Endothelial cell of umbilical vein (primary cell): ENCODE data around the gene PXMP2. TPM values are rescaled to one million over a fixed set of nuclear protein-coding genes. Genes with fewer than 3 reads are reported as not detected.

Experiments
- BruUV-seq: library from RNA; stranded (reverse); fragments of 400-500 nt; replicated peaks from 2 replicates; lab custom pipeline; 2021; lab: Mats Ljungman, UMichigan
- CTCF ChIA-PET: fragments of 300-600, 350-600 bp; sonication (Branson Sonifier 250); formaldehyde crosslinking; loops from one replicate; lab custom pipeline; 2021; ENCODE audit warnings: antibody characterized with exemption, inconsistent platforms; lab: Charles Lee
- POLR2A ChIA-PET: fragments of 300-600, 350-600 bp; sonication (Branson Sonifier 250); formaldehyde crosslinking; loops from one replicate; lab custom pipeline; 2021; ENCODE audit warnings: antibody characterized with exemption, inconsistent platforms; lab: Charles Lee
- DNase-seq: peaks from one replicate; pipeline ENCODE4 v3.0.0-alpha.2; 2011; ENCODE audit warnings: low read depth, low spot score
- FAIRE-seq: peaks from 2 replicates; lab custom pipeline; 2011; peaks lifted over from hg19 to GRCh38; lab: Jason Lieb, UNC
- H2AFZ ChIP-seq: 2 replicates; pipeline ENCODE4 v1.6.0; 2012; ENCODE audit warnings: low read depth, low read length, control low read depth, inconsistent platforms
- H3K27ac ChIP-seq: 2 replicates; pipeline ENCODE4 v1.5.1; 2011; ENCODE audit warnings: low read depth, mild to moderate bottlenecking, control low read depth, low read length, moderate library complexity; ENCODE audit not compliant: insufficient read depth
- H3K27me3 ChIP-seq, 2 experiments: 2 replicates each; pipeline versions ENCODE4 v1.6.0 to v1.6.1; 2011; ENCODE audit warnings: low read length in 2 of 2, mixed read lengths in 1 of 2; ENCODE audit not compliant: control insufficient read depth in 2 of 2, insufficient read depth in 2 of 2
- H3K36me3 ChIP-seq, 2 experiments: 2 replicates in 1 of 2; 3 replicates in 1 of 2; pipeline ENCODE4 v1.5.1; 2011; ENCODE audit warnings: low read length in 2 of 2, mild to moderate bottlenecking in 1 of 2, moderate library complexity in 1 of 2; ENCODE audit not compliant: control insufficient read depth in 2 of 2, insufficient read depth in 2 of 2; ENCODE audit errors: extremely low read depth in 1 of 2
- H3K4me1 ChIP-seq: 3 replicates; pipeline ENCODE4 v1.5.1; 2011; ENCODE audit warnings: mild to moderate bottlenecking, low read length; ENCODE audit not compliant: control insufficient read depth, insufficient read depth; ENCODE audit errors: extremely low read depth
- H3K4me2 ChIP-seq: 2 replicates; pipeline ENCODE4 v1.6.1; 2011; ENCODE audit warnings: low read length, control low read depth, mixed read lengths; ENCODE audit not compliant: insufficient read depth
- H3K4me3 ChIP-seq, 3 experiments: fragments of 200-600 bp in 1 of 3; sonication (generic), shearing (Covaris generic) in 1 of 3; replicated peaks in 1 of 3; 2 replicates each; pipeline ENCODE4 v1.5.1; 2011 to 2016; ENCODE audit warnings: control low read depth in 3 of 3, low read length in 3 of 3, mild to moderate bottlenecking in 2 of 3, inconsistent platforms in 1 of 3, low read depth in 1 of 3, moderate library complexity in 1 of 3; ENCODE audit not compliant: insufficient read depth in 1 of 3
- H3K79me2 ChIP-seq: 2 replicates; pipeline ENCODE4 v1.6.0; 2012; ENCODE audit warnings: low read length, inconsistent platforms; ENCODE audit not compliant: control insufficient read depth, insufficient read depth
- H3K9ac ChIP-seq: replicated peaks from 2 replicates; pipeline ENCODE3; 2011; ENCODE audit warnings: low read length, control low read depth; ENCODE audit not compliant: insufficient read depth; ENCODE audit errors: extremely low read depth
- H3K9me1 ChIP-seq: replicated peaks from 3 replicates; pipeline ENCODE4 v1.6.0; 2011; ENCODE audit warnings: mild to moderate bottlenecking, low read length; ENCODE audit not compliant: control insufficient read depth, insufficient read depth; ENCODE audit errors: extremely low read depth
- H3K9me3 ChIP-seq: replicated peaks from 2 replicates; pipeline ENCODE4 v1.5.1; 2012; ENCODE audit warnings: low read length, inconsistent platforms; ENCODE audit not compliant: control insufficient read depth, insufficient read depth
- H4K20me1 ChIP-seq: replicated peaks from 2 replicates; pipeline ENCODE3; 2011; ENCODE audit warnings: mild to moderate bottlenecking, low read length; ENCODE audit not compliant: control insufficient read depth, insufficient read depth; ENCODE audit errors: extremely low read depth
- CTCF ChIP-seq, 2 donors: IDR thresholded peaks; 1 replicate in 1 of 2; 2 replicates in 1 of 2; pipeline ENCODE4 v1.5.1; 2011; ENCODE audit warnings: low read length in 2 of 2, mild to moderate bottlenecking in 2 of 2, moderate library complexity in 2 of 2, control low read depth in 1 of 2, inconsistent platforms in 1 of 2, low read depth in 1 of 2; ENCODE audit not compliant: insufficient read depth in 1 of 2; ENCODE audit errors: extremely low read depth in 1 of 2
- EZH2 ChIP-seq: IDR thresholded peaks from 2 replicates; pipeline ENCODE4 v1.6.1; 2012; ENCODE audit warnings: borderline replicate concordance, low read depth, mild to moderate bottlenecking, moderate library complexity, low read length, inconsistent platforms; ENCODE audit not compliant: severe bottlenecking
- FOS ChIP-seq: IDR thresholded peaks from 2 replicates; pipeline ENCODE4 v1.6.1; 2011; ENCODE audit warnings: mild to moderate bottlenecking, low read length, moderate library complexity, borderline replicate concordance; ENCODE audit not compliant: insufficient read depth
- JUN ChIP-seq: IDR thresholded peaks from 2 replicates; pipeline ENCODE4 v1.6.1; 2011; ENCODE audit warnings: borderline replicate concordance, low read depth; ENCODE audit not compliant: insufficient read length, insufficient read depth
- MAX ChIP-seq: IDR thresholded peaks from 2 replicates; pipeline ENCODE4 v1.6.1; 2011; ENCODE audit not compliant: insufficient read depth, insufficient read length
- MYC ChIP-seq: IDR thresholded peaks from one replicate; pipeline ENCODE4 v1.6.1; 2011; ENCODE audit warnings: mild to moderate bottlenecking, low read depth, low read length
- POLR2A ChIP-seq: IDR thresholded peaks from 2 replicates; pipeline ENCODE4 v1.6.1; 2012; ENCODE audit warnings: low read depth, mild to moderate bottlenecking, control low read depth, low read length
- POLR2AphosphoS5 ChIP-seq: IDR thresholded peaks from 2 replicates; pipeline ENCODE4 v1.6.1; 2012; ENCODE audit warnings: low read depth, mild to moderate bottlenecking, control low read depth, low read length, moderate library complexity; ENCODE audit not compliant: insufficient read depth
- dilution Hi-C: fragments of 300-500 bp; cut with MboI; formaldehyde crosslinking; loops from one replicate; pipeline ENCODE4 v1.15.0; 2019; ENCODE audit warnings: low sequenced_read_pairs; ENCODE audit not compliant: extremely low pct_ligation_motif_present
- intact Hi-C: fragments of 100-400 bp; cut with micrococcal nuclease; formaldehyde crosslinking; loops from one replicate; pipeline ENCODE4 v1.10.0; 2022
- polyA plus RNA-seq, 4 experiments: library from polyadenylated mRNA; depleted of rRNA in 3 of 4; stranded (reverse) in 3 of 4; unstranded in 1 of 4; fragments of >200 nt; gene quantifications; 2 replicates each; pipeline versions ENCODE4 v1.2.1 to v1.2.3, GENCODE V29; 2011 to 2012; ENCODE audit warnings: missing spikeins in 1 of 4
- total RNA-seq: library from RNA; stranded (reverse); gene quantifications from 2 replicates; pipeline ENCODE4 v1.2.3, GENCODE V29; 2021

The PXMP2 gene
- total and polyA plus RNA-seq, 2 donors (not counting 3 experiments of a cell fraction or from before 2014, with no cell fraction given), result 24.0 to 31.5 TPM

- Histone ChIP-seq H3K27ac (no peak overlapping the region), H3K9me3 (no peaks in the 10 kb centered on the region), H3K9ac (no peak overlapping the region), H2AFZ (no peak overlapping the region), H3K4me1 (no peaks in the 10 kb centered on the region), H3K4me3 (no peak overlapping the region), H3K27me3 (no peaks in the 10 kb centered on the region), H4K20me1 (no peaks in the 10 kb centered on the region), H3K9me1 (no peaks in the 10 kb centered on the region), H3K4me2 (no peak overlapping the region), H3K36me3 (peaks cover 7 to 39% of the 10 kb centered on the region in 2 experiments), H3K79me2 (peaks cover 28% of the 10 kb centered on the region)
- TF ChIP-seq MAX, result no peak
- TF ChIP-seq MYC, result no peak
- no peak for TF ChIP-seq POLR2AphosphoS5
- TF ChIP-seq CTCF (IDR thresholded peaks at IDR 0.05; ENCODE audit: extremely low read depth in 1 of 2, insufficient read depth in 1 of 2, low read depth in 1 of 2, low read length in 2 of 2), result no peak
- no peak for TF ChIP-seq POLR2A
- TF ChIP-seq JUN, result no peak
- no peak for TF ChIP-seq EZH2
- TF ChIP-seq FOS, result no peak
- FAIRE-seq (no peak), DNase-seq (no peak)
- CTCF ChIA-PET, result interaction anchor here (0.6 kb wide), 1 partner anchor 881 kb away, joined by 3 read pairs; no protein-coding TSS in a partner anchor
- intact Hi-C loops, result no loop called here
- no TSS peak for BruUV-seq
- POLR2A ChIA-PET, result no interaction called here
- dilution Hi-C loops, result no loop called here
These were observed 29.6 kb downstream of the PXMP2 start for GRCh38 chr12:132717011-132717410.
